H9 (cell line): Measurements from ENCODE around the gene NAT16. TPM values are rescaled to one million over a fixed set of nuclear protein-coding genes. Genes with fewer than 3 reads are reported as not detected.
A peak's percentile ranks its signal among the peaks of the same experiment; 100 is the strongest.

Experiments
- DNase-seq: peaks from one replicate; pipeline ENCODE4 v3.0.0-alpha.2; 2017
- H2AFZ ChIP-seq: one replicate; pipeline ENCODE4 v1.6.1; 2013; ENCODE audit warnings: mild to moderate bottlenecking, low read length, control low read depth, moderate library complexity
- H2AK5ac ChIP-seq: 2 replicates; pipeline ENCODE4 v1.6.1; 2013; ENCODE audit warnings: low read length, control low read depth, mixed read lengths; ENCODE audit not compliant: insufficient read length
- H2BK120ac ChIP-seq: one replicate; pipeline ENCODE4 v1.6.1; 2013; ENCODE audit warnings: low read depth, mild to moderate bottlenecking, low read length, control low read depth, inconsistent platforms; ENCODE audit not compliant: poor library complexity, severe bottlenecking
- H2BK12ac ChIP-seq: 2 replicates; pipeline ENCODE4 v1.6.1; 2013; ENCODE audit warnings: low read length, control low read depth, mixed read lengths, low read depth; ENCODE audit not compliant: insufficient read length
- H2BK15ac ChIP-seq: 2 replicates; pipeline ENCODE4 v1.6.1; 2013; ENCODE audit warnings: low read depth, low read length, control low read depth
- H2BK20ac ChIP-seq: one replicate; pipeline ENCODE4 v1.6.1; 2013; ENCODE audit warnings: low read depth, mild to moderate bottlenecking, low read length, control low read depth, inconsistent platforms; ENCODE audit not compliant: poor library complexity, severe bottlenecking
- H2BK5ac ChIP-seq: 2 replicates; pipeline ENCODE4 v1.6.1; 2013; ENCODE audit warnings: low read length, control low read depth, mixed read lengths; ENCODE audit not compliant: insufficient read length
- H3K14ac ChIP-seq: 2 replicates; pipeline ENCODE4 v1.6.1; 2013; ENCODE audit warnings: low read length, control low read depth; ENCODE audit not compliant: insufficient read depth
- H3K18ac ChIP-seq: 2 replicates; pipeline ENCODE4 v1.6.1; 2013; ENCODE audit warnings: low read depth, mild to moderate bottlenecking, mixed read lengths, low read length, control low read depth; ENCODE audit not compliant: insufficient read length
- H3K23ac ChIP-seq: 2 replicates; pipeline ENCODE4 v1.6.1; 2013; ENCODE audit warnings: low read length, control low read depth, mixed read lengths, low read depth; ENCODE audit not compliant: insufficient read length
- H3K23me2 ChIP-seq: 2 replicates; pipeline ENCODE4 v1.6.1; 2013; ENCODE audit warnings: low read depth, mild to moderate bottlenecking, mixed read lengths, low read length, control low read depth; ENCODE audit not compliant: insufficient read length, poor library complexity, severe bottlenecking
- H3K27ac ChIP-seq: 2 replicates; pipeline ENCODE4 v1.5.1; 2013; ENCODE audit warnings: low read length, control low read depth, mixed read lengths, low read depth; ENCODE audit not compliant: insufficient read length
- H3K27me3 ChIP-seq: 2 replicates; pipeline ENCODE4 v1.6.1; 2013; ENCODE audit warnings: low read length, control low read depth, inconsistent platforms; ENCODE audit not compliant: insufficient read depth
- H3K4ac ChIP-seq: 2 replicates; pipeline ENCODE4 v1.6.1; 2013; ENCODE audit warnings: low read depth, mild to moderate bottlenecking, control low read depth, inconsistent platforms, low read length, moderate library complexity
- H3K4me1 ChIP-seq: 2 replicates; pipeline ENCODE4 v1.6.1; 2013; ENCODE audit warnings: low read length, control low read depth, inconsistent platforms; ENCODE audit not compliant: insufficient read depth
- H3K4me2 ChIP-seq: 2 replicates; pipeline ENCODE4 v1.6.1; 2013; ENCODE audit warnings: low read length, control low read depth, mixed read lengths; ENCODE audit not compliant: insufficient read length, insufficient read depth
- H3K56ac ChIP-seq: 2 replicates; pipeline ENCODE4 v1.6.1; 2013; ENCODE audit warnings: low read depth, mild to moderate bottlenecking, mixed read lengths, low read length, control low read depth; ENCODE audit not compliant: insufficient read length
- H3K79me1 ChIP-seq: 2 replicates; pipeline ENCODE4 v1.6.1; 2013; ENCODE audit warnings: low read depth, mild to moderate bottlenecking, moderate library complexity, low read length, control low read depth, inconsistent platforms; ENCODE audit not compliant: insufficient read depth, poor library complexity, severe bottlenecking
- H3K79me2 ChIP-seq: 2 replicates; pipeline ENCODE4 v1.6.1; 2013; ENCODE audit warnings: low read length, control low read depth, inconsistent platforms; ENCODE audit not compliant: insufficient read depth
- H3K9ac ChIP-seq: 2 replicates; pipeline ENCODE4 v1.6.1; 2013; ENCODE audit warnings: low read length, control low read depth, mixed read lengths; ENCODE audit not compliant: insufficient read length; ENCODE audit errors: extremely low read depth
- H3K9me3 ChIP-seq: one replicate; pipeline ENCODE4 v1.6.1; 2013; ENCODE audit warnings: low read depth, low read length, inconsistent platforms; ENCODE audit not compliant: control insufficient read depth
- H3T11ph ChIP-seq: one replicate; pipeline ENCODE4 v1.6.1; 2013; ENCODE audit warnings: mild to moderate bottlenecking, low read length, control low read depth, inconsistent platforms
- H4K20me1 ChIP-seq: one replicate; pipeline ENCODE4 v1.6.1; 2013; ENCODE audit not compliant: control insufficient read depth, insufficient read length, insufficient read depth
- H4K5ac ChIP-seq: 2 replicates; pipeline ENCODE4 v1.6.1; 2013; ENCODE audit warnings: low read depth, mild to moderate bottlenecking, mixed read lengths, low read length, control low read depth; ENCODE audit not compliant: insufficient read length
- H4K8ac ChIP-seq: replicated peaks from 2 replicates; pipeline ENCODE4 v1.6.1; 2013; ENCODE audit warnings: low read length, control low read depth, mixed read lengths, low read depth; ENCODE audit not compliant: insufficient read length
- H4K91ac ChIP-seq: 2 replicates; pipeline ENCODE4 v1.6.1; 2013; ENCODE audit warnings: low read depth, mild to moderate bottlenecking, moderate library complexity, mixed read lengths, low read length, control low read depth; ENCODE audit not compliant: insufficient read length
- H3K27ac Mint-ChIP-seq, 3 experiments: 2 replicates in 2 of 3; 3 replicates in 1 of 3; pipeline ENCODE4 v1.8.0; 2020 to 2021; ENCODE audit warnings: mixed read lengths in 3 of 3, mild to moderate bottlenecking in 1 of 3, moderate library complexity in 1 of 3
- H3K27me3 Mint-ChIP-seq: 2 replicates; pipeline ENCODE4 v1.8.0; 2021; ENCODE audit warnings: low read depth, mild to moderate bottlenecking, moderate library complexity, mixed read lengths
- H3K36me3 Mint-ChIP-seq, 3 experiments: 2 replicates in 2 of 3; 3 replicates in 1 of 3; pipeline ENCODE4 v1.8.0; 2020 to 2021; ENCODE audit warnings: low read depth in 3 of 3, mixed read lengths in 3 of 3; ENCODE audit not compliant: insufficient read depth in 1 of 3
- H3K4me1 Mint-ChIP-seq, 2 experiments: 2 replicates each; pipeline ENCODE4 v1.8.0; 2020; ENCODE audit warnings: mixed read lengths in 2 of 2
- H3K4me3 Mint-ChIP-seq, 2 experiments: 2 replicates in 1 of 2; 3 replicates in 1 of 2; pipeline ENCODE4 v1.8.0; 2020 to 2021; ENCODE audit warnings: mild to moderate bottlenecking in 2 of 2, mixed read lengths in 2 of 2, moderate library complexity in 1 of 2
- H3K9me3 Mint-ChIP-seq, 2 experiments: 2 replicates in 1 of 2; 3 replicates in 1 of 2; pipeline ENCODE4 v1.8.0; 2020; ENCODE audit warnings: mild to moderate bottlenecking in 2 of 2, mixed read lengths in 2 of 2, moderate library complexity in 1 of 2
- CTCF ChIP-seq: fragments of 200-600 bp; sonication (generic); conservative IDR thresholded peaks from 3 replicates; pipeline ENCODE4 v1.8.0; 2021; ENCODE audit warnings: antibody characterized with exemption, mild to moderate bottlenecking
- WGBS: extraction: QIAGEN DNeasy Blood & Tissue Kit; methylation state at CpG from one replicate; pipeline ENCODE4 v1.1.7; 2013; ENCODE audit warnings: missing lambda C conversion rate, low lambda C conversion rate, mixed read lengths; ENCODE audit not compliant: insufficient read length; ENCODE audit errors: extremely low coverage; 5-methylcytosine and 5-hydroxymethylcytosine counted together
- total RNA-seq: library from RNA; stranded (reverse); gene quantifications from 2 replicates; pipeline ENCODE4 v1.2.1, GENCODE V29; 2021

The NAT16 gene
- total RNA-seq, 1 experiment from 2014 or later: 0.50 TPM

DNA sequence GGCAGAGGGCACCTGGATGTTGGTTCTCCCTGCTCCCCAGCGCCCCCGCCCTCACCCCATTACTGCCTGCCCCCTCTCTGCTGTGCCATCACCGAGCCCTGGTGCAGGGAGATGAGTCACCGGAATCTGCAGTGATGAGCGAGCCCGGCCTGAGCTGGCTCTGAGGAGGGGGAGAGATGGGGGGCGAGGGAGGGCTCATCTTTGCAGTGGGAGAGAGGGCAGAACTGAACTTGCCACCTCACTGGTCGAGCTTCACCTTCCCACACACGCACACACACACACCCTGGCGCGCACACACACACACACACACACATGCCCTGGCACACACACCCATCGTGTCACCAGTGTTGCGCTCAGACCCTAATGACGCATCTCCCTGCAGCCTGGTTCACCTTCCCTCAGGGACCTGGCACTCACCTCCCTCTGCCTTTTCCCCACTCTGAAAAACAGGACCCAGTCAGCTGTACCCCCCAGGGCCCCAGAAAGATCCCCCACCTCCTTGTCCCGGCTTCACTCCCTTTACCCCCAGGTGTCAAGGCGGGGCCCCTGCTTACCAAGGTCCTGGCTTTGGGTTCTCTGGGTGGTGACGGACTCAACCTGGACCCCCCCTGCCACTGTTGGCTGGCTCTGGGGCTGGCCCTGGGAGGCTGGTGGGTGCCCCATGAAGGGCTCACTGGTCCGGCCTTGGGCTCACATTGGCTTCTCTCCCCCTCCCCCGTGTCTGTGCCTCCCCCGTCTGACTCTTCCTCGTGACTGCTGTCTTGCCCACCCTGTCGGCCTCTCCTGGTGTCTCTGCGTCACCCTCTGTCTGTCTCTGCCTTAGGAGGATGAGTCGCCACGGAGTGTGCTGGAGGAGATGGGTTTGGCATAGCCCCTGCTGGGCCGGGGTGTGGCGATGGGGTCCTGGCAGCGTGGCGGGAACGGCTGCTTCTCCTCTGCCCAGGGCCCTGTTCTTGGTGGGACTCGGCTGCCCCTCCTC, 20.1 kb downstream of the NAT16 start:
- Histone ChIP-seq H3K79me2 (no peaks in the 10 kb centered on the region), H3K56ac (no peak overlapping the region), H4K8ac (no peak overlapping the region), H4K5ac (no peak overlapping the region), H4K20me1 (no peaks in the 10 kb centered on the region), H3K27me3 (no peaks in the 10 kb centered on the region; the same call in 1 of the 2 replicates), H3K4me2 (no peak overlapping the region), H3K9me3 (no peaks in the 10 kb centered on the region), H2AK5ac (no peak overlapping the region), H3T11ph (no peak overlapping the region), H3K79me1 (no peaks in the 10 kb centered on the region), H2AFZ (no peak overlapping the region), H2BK20ac (no peak overlapping the region), H3K4ac (no peak overlapping the region), H2BK12ac (no peak overlapping the region), H3K23me2 (peaks cover 20% of the 10 kb centered on the region), H2BK5ac (no peak overlapping the region), H3K4me1 (peaks cover 7% of the 10 kb centered on the region; the same call in 1 of the 2 replicates), H3K27ac (no peak overlapping the region), H3K9ac (no peak overlapping the region), H2BK120ac (no peak overlapping the region), H3K23ac (no peak overlapping the region), H3K18ac (no peak overlapping the region), H3K14ac (no peak overlapping the region), H4K91ac (no peak overlapping the region), H2BK15ac (no peak overlapping the region)
- WGBS: no CpG with 5 or more reads among the region's 31 CpGs
- peaks cover 0 to 25% (median 20%) of the 10 kb centered on the region in 3 experiments; a peak in 4 of 7 replicates for H3K36me3 Mint-ChIP-seq
- no peak overlapping the region; a peak in 1 of 5 replicates for H3K4me3 Mint-ChIP-seq
- peaks cover 6% of the 10 kb centered on the region for H3K27me3 Mint-ChIP-seq
- DNase-seq: peak; percentile 65
- H3K27ac Mint-ChIP-seq: peak overlapping the region in 2 of 3 experiments; percentile 52 to 54; a peak in 2 of 7 replicates
- peaks cover 44 to 59% of the 10 kb centered on the region in 2 experiments for H3K4me1 Mint-ChIP-seq
- no peaks in the 10 kb centered on the region; a peak in 1 of 5 replicates for H3K9me3 Mint-ChIP-seq
- TF ChIP-seq CTCF: no peak
